GM12872 (cell line): ENCODE measurements around the gene DLX6.

Experiments used
- TF ChIP-seq, protein P1 (sequence below): IDR thresholded peaks from 3 replicates; pipeline ENCODE4 v1.5.1; 2011; ENCODE audit warnings: low read depth, mild to moderate bottlenecking, low read length, moderate library complexity; ENCODE audit not compliant: insufficient read depth

Gene DLX6

DNA sequence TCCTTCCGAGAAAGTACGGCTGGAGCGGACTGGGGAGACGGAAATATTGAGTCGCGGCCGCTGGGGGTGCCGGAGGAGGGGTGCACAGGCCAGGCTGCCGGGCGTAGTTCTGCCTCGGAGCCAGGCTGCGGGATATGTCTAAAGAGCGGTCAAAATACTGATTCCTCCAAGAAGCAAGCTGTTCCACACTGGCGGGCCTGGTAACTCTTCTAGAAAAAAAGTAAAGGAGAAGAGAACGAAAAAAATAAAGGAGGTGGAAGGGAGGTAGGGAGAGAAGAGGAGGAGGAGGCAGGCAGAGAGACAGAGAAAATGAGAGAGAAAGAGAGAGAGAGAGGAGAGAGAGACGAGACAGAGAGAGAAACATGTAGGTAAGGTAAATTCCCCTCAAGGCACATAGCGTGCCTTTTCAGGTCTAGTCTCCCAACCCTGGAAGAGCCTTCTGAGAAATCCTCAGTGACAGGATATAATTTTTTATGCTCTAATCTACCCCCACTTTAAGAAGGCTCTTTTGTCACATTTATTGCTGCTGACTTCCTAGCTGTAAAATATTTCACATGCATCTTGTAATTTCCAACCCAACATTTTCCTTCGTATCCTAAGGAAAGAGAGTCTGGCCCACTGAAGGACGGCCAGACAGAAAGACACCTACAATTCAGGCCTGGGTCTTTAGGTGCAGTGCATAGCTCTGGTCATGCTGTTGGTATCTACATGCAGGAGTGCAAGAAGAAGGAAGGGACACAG lies 13.6 kb downstream of the DLX6 start:
- TF ChIP-seq, protein P1, sequence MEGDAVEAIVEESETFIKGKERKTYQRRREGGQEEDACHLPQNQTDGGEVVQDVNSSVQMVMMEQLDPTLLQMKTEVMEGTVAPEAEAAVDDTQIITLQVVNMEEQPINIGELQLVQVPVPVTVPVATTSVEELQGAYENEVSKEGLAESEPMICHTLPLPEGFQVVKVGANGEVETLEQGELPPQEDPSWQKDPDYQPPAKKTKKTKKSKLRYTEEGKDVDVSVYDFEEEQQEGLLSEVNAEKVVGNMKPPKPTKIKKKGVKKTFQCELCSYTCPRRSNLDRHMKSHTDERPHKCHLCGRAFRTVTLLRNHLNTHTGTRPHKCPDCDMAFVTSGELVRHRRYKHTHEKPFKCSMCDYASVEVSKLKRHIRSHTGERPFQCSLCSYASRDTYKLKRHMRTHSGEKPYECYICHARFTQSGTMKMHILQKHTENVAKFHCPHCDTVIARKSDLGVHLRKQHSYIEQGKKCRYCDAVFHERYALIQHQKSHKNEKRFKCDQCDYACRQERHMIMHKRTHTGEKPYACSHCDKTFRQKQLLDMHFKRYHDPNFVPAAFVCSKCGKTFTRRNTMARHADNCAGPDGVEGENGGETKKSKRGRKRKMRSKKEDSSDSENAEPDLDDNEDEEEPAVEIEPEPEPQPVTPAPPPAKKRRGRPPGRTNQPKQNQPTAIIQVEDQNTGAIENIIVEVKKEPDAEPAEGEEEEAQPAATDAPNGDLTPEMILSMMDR: no peak

DNA sequence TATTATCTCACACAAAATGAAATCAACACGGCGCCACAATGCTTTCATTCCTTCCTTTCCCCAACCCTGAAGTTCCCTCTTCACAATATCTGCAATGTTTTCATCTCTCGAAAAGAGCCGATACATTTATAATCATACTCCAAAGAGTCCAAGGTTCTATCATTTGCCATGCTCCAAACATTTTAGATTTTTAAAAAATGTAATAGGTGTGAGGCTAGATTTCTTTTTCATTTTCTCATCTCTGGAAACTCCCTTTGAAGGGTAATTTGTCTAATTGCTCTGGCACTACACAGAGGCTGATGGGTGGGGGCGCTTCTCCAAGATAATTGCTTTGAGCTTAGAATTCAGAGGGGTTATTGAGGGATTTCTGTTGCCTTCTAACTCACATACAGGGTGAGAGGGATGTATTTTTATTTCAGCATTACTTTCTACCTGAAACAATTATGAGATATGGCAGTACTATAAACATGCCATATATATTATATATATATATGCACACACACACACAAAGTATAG lies 14.4 kb downstream of the DLX6 start:
- TF ChIP-seq, protein P1: no peak

DNA sequence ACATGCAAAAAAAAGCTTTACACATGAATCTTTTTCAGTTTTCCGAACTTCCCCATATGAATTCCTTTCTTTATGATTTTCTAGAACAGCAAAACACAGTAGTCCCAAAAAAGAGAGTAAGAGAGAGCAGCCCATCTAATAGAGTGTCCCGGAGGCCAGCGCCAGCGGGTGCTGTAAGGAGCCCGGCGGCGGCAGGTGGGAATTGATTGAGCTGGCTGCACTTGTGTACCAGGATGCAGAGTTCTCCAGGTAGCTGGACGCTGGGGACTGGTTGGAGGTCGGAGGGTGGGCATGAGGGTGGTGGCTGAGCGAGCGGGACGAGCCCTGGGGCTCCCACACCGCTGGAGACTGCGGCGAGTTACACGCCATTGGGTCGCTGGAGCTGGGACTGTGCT lies 15.2 kb downstream of the DLX6 start:
- TF ChIP-seq, protein P1: no peak

DNA sequence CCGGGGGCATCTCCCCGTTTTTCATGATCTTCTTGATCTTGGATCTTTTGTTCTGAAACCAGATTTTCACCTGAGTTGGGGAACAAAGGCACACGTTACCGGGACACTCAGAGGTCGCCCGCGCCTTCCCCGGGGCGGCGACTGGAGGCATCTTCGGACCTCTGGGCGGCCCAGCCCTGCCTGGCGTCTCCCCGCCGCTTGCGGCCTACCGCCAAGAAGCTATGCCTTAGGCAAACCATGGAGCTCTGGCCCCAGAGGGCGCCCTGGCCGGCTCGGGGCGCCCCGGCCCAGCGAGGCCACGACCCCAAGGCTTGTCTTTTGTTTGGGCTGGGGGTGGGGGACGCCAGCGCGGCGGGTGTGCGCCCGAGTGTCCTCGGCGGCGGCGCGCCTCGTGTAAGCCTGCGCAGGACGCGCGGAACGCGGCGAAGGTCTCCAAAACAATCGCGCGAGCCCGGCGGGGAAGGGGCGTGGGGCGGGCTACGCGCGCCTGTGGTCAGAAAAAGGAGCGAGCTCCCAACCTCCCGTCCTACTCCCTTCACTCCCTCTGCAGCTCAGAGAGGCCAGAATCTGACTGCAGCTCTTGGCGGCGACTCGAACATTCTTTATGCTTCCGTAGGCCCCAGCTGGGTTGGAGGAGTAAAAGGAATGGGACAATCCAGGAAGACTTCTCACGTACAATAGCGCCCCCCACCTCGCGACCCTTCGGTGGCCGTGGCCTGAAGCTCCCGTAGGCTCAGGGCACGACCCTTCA lies 15.8 kb downstream of the DLX6 start:
- TF ChIP-seq, protein P1: no peak

DNA sequence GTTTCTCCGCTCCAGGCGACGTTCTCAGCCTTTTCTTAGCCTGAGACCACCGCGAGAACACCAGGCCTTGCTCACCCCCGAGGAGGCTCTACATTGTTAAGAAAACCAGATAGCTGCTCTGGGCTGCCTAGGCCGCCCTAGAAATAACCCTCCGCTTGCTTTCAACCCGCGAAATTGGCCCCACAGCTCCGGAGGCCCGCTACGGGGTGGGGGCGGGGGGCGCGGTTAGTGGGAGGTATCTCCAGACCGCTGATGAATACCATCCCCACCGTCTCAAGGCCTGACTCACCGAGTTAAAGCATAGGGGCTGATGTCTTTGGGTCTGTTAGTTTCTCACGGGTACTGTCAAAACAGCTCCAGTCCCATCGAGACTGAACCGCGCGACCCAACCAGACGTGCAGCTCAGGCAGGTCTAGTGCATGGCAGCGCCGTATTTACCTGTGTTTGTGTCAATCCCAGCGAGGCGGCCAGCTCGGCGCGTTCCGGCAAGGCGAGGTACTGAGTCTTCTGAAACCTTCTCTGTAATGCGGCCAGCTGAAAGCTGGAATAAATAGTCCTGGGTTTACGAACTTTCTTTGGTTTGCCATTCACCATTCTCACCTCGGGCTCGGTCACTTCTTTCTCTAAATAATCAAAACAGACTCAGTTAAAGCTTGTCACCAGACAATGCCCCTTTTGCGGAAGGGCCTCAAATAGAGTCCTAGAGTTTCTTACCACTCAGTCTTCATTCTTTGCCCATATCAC lies 16.6 kb downstream of the DLX6 start:
- TF ChIP-seq, protein P1: no peak

DNA sequence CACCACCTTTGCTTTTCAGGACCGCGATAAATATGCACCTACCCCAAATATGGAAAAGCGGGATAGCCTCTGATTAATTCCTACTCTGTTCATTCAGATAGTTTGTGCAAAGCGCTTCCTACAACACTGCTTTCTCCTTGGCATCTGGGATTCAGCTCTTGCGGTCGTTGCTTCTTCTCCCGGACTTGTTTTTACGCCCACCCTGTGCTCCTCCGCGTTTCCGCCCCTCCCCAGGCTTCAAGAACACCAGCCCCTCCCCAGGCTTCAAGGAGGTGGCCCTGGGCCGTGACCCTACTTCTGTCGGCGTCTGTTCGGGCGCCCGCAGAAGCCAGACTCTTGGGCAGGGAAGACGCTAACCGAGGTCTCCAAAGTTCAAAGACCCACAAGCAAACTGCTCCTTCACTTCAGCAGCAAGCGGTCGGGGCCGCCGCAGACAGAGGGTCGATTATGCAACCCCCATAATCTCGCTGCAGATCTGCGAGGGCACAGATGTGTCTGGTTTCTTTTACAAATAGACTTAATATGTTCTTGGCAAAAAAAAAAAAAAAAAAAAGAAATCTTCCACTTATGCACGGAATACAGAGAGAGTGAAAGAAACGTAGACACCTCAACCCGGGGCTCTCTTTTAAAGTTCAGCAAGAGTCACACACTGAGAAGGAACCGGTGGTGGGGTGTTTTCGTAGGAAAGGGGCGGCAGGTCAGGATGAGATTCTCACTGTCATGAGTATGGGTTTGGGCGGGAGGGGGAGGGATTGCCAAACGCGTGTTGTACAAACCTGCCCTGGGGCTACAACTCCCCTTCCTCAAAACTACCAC lies 17.3 kb downstream of the DLX6 start:
- TF ChIP-seq, protein P1: no peak
